AG04450 (cell line): ENCODE data around the gene CHCHD3. TPM values are rescaled to one million over a fixed set of nuclear protein-coding genes. Genes with fewer than 3 reads are reported as not detected.
"Not testable (repeated sequence)": the region's sequence is repeated elsewhere in the genome, so short reads cannot be mapped to it uniquely, and the experiment has no call there.

Experiments
- CTCF ChIA-PET: fragments of 300-600, 350-600 bp; formaldehyde crosslinking; extraction: SDS; loops from one replicate; lab custom pipeline; 2022; ENCODE audit warnings: antibody characterized with exemption, inconsistent platforms; lab: Charles Lee
- POLR2A ChIA-PET: fragments of 350-600 bp; formaldehyde crosslinking; extraction: SDS; loops from one replicate; lab custom pipeline; 2021; ENCODE audit warnings: antibody characterized with exemption, inconsistent platforms; lab: Yijun Ruan, JAX
- DNase-seq: peaks from one replicate; pipeline ENCODE4 v3.0.0-alpha.2; 2011; ENCODE audit warnings: low read depth, low spot score
- H3K27ac ChIP-seq: one replicate; pipeline ENCODE4 v1.5.1; 2012; ENCODE audit warnings: low read depth, low read length, control low read depth
- H3K27me3 ChIP-seq: one replicate; pipeline ENCODE4 v1.6.0; 2012; ENCODE audit warnings: low read length; ENCODE audit not compliant: control insufficient read depth, insufficient read depth
- H3K4me3 ChIP-seq: 2 replicates; pipeline ENCODE4 v1.5.1; 2011; ENCODE audit warnings: mild to moderate bottlenecking, low read depth, low read length, control low read depth
- H3K9me3 ChIP-seq: 2 replicates; pipeline ENCODE4 v1.5.1; 2012; ENCODE audit warnings: low read length; ENCODE audit not compliant: control insufficient read depth, insufficient read depth
- CTCF ChIP-seq: IDR thresholded peaks from 2 replicates; pipeline ENCODE4 v1.5.1; 2011; ENCODE audit warnings: low read depth, low read length, control low read depth, inconsistent platforms
- polyA plus RNA-seq: library from polyadenylated mRNA; depleted of rRNA; stranded (reverse); fragments of >200 nt; gene quantifications from 2 replicates; pipeline ENCODE4 v1.2.3, GENCODE V29; 2011

The CHCHD3 gene
- polyA plus RNA-seq, 1 experiment = 77.8 TPM

GRCh38 chr7:132969520-132969919 is 112.4 kb downstream of the CHCHD3 start:
- DNase-seq = no peak
- Histone ChIP-seq H3K27ac (no peak overlapping the region), H3K27me3 (no peaks in the 10 kb centered on the region), H3K9me3 (no peaks in the 10 kb centered on the region), H3K4me3 (no peak overlapping the region)
- ChIA-PET CTCF (interaction anchor here (0.6 kb wide), 1 partner anchor 403 kb away, joined by 5 read pairs; no protein-coding TSS in a partner anchor), POLR2A (no interaction called here)
- TF ChIP-seq CTCF = no peak

- H3K27ac ChIP-seq, H3K9me3 ChIP-seq, DNase-seq, H3K27me3 ChIP-seq, CTCF ChIA-PET, POLR2A ChIA-PET, H3K4me3 ChIP-seq: not testable (repeated sequence)
These were observed 114.4 kb downstream of the CHCHD3 start for GRCh38 chr7:132967470-132967848.

GRCh38 chr7:132966754-132967469 is 115.0 kb downstream of the CHCHD3 start:
- H3K9me3 ChIP-seq = no peaks in the 10 kb centered on the region
- CTCF ChIA-PET = no interaction called here
- no peaks in the 10 kb centered on the region for H3K27me3 ChIP-seq
- TF ChIP-seq CTCF = no peak
- POLR2A ChIA-PET = no interaction called here
- H3K27ac ChIP-seq = no peak overlapping the region
- DNase-seq = no peak
- H3K4me3 ChIP-seq = no peak overlapping the region

- TF ChIP-seq CTCF = no peak
- ChIA-PET POLR2A (no interaction called here), CTCF (no interaction called here)
- no peak overlapping the region for H3K27ac ChIP-seq
- DNase-seq = no peak
- no peaks in the 10 kb centered on the region for H3K27me3 ChIP-seq
- no peaks in the 10 kb centered on the region for H3K9me3 ChIP-seq
- H3K4me3 ChIP-seq = no peak overlapping the region
These were observed 115.9 kb downstream of the CHCHD3 start for GRCh38 chr7:132965951-132966350.

- POLR2A ChIA-PET = no interaction called here
- Histone ChIP-seq H3K4me3 (no peak overlapping the region), H3K27ac (no peak overlapping the region), H3K9me3 (no peaks in the 10 kb centered on the region), H3K27me3 (no peaks in the 10 kb centered on the region)
- CTCF ChIA-PET = no interaction called here
- no peak for TF ChIP-seq CTCF
- no peak for DNase-seq
These were observed 117.0 kb downstream of the CHCHD3 start for GRCh38 chr7:132964876-132965275.
